Left forelimb (tissue), 1 donor: ENCODE results near the gene TPRG1L.
"Not testable (repeated sequence)": the region's sequence is repeated elsewhere in the genome, so short reads cannot be mapped to it uniquely, and the experiment has no call there.

Source experiments
- DNase-seq: peaks from one replicate; pipeline ENCODE4 v3.0.0-alpha.2; 2018; ENCODE audit warnings: low spot score

Gene TPRG1L

GRCh38 chr1:3624200-3625136 lies at the start of gene TPRG1L:
Gene TPRG1L, plus strand, starts transcription at chr1:3625015. Its CDS starts 58 bp downstream, at chr1:3625073.
- peak; percentile 99 for DNase-seq

GRCh38 chr1:3575515-3575914 lies 49.3 kb upstream of the TPRG1L start:
- DNase-seq = not testable (repeated sequence)

GRCh38 chr1:3575993-3576392 lies 48.8 kb upstream of the TPRG1L start:
- no peak for DNase-seq

- no peak for DNase-seq
Observed at GRCh38 chr1:3577300-3577699, 47.5 kb upstream of the TPRG1L start.

- no peak for DNase-seq
Observed at GRCh38 chr1:3577711-3578432, 46.9 kb upstream of the TPRG1L start.

GRCh38 chr1:3578433-3578805 lies 46.4 kb upstream of the TPRG1L start:
- no peak for DNase-seq

GRCh38 chr1:3578906-3579305 lies 45.9 kb upstream of the TPRG1L start:
- DNase-seq = no peak

GRCh38 chr1:3579626-3580025 lies 45.2 kb upstream of the TPRG1L start:
- no peak for DNase-seq

GRCh38 chr1:3580231-3580630 lies 44.6 kb upstream of the TPRG1L start:
- no peak for DNase-seq

- no peak for DNase-seq
Observed at GRCh38 chr1:3581296-3582036, 43.3 kb upstream of the TPRG1L start.

GRCh38 chr1:3583751-3584150 lies 41.1 kb upstream of the TPRG1L start:
- not testable (repeated sequence) for DNase-seq

- no peak for DNase-seq
Observed at GRCh38 chr1:3584915-3585314, 39.9 kb upstream of the TPRG1L start.

- not testable (repeated sequence) for DNase-seq
Observed at GRCh38 chr1:3585353-3585868, 39.4 kb upstream of the TPRG1L start.

GRCh38 chr1:3585940-3586568 lies 38.8 kb upstream of the TPRG1L start:
- no peak for DNase-seq

- no peak for DNase-seq
Observed at GRCh38 chr1:3586986-3587759, 37.6 kb upstream of the TPRG1L start.

GRCh38 chr1:3588395-3588794 lies 36.4 kb upstream of the TPRG1L start:
- DNase-seq = no peak

- DNase-seq = no peak
Observed at GRCh38 chr1:3590139-3590763, 34.6 kb upstream of the TPRG1L start.

GRCh38 chr1:3590951-3591865 lies 33.6 kb upstream of the TPRG1L start:
- DNase-seq = no peak

GRCh38 chr1:3593334-3593733 lies 31.5 kb upstream of the TPRG1L start:
- DNase-seq = no peak
